ENCODE data around the gene CFAP20DC.

GRCh38 chr3:59013611-59014010, 36.2 kb downstream of the CFAP20DC start:
- no peak for TF ChIP-seq CTCF (IDR thresholded peaks at IDR 0.05)
- no peak for TF ChIP-seq POLR2A (IDR thresholded peaks at IDR 0.05)
